H1 (cell line): ENCODE data around the gene RGS17. TPM values are rescaled to one million over a fixed set of nuclear protein-coding genes. Genes with fewer than 3 reads are reported as not detected.

ENCODE experiments used
- CTCF ChIA-PET: fragments of 300-600 bp; sonication (Branson Sonifier 250); formaldehyde crosslinking; loops from one replicate; lab custom pipeline; 2021; ENCODE audit not compliant: partially characterized antibody; lab: Charles Lee
- POLR2A ChIA-PET: fragments of 300-600 bp; sonication (Branson Sonifier 250); formaldehyde crosslinking; loops from one replicate; lab custom pipeline; 2021; ENCODE audit warnings: inconsistent platforms; ENCODE audit not compliant: partially characterized antibody; lab: Charles Lee
- DNase-seq, 2 experiments: peaks; one replicate each; pipeline versions ENCODE4 v3.0.0 to v3.0.0-alpha.2; 2010 to 2022; ENCODE audit warnings: low spot score in 2 of 2, low read depth in 1 of 2, mixed read lengths in 1 of 2
- FAIRE-seq: peaks from 2 replicates; lab custom pipeline; 2011; peaks lifted over from hg19 to GRCh38; lab: Jason Lieb, UNC
- H2AFZ ChIP-seq: 2 replicates; pipeline ENCODE4 v1.8.1; 2012; ENCODE audit warnings: low read length, inconsistent platforms
- H2AK5ac ChIP-seq: 2 replicates; pipeline ENCODE4 v1.6.1; 2013; ENCODE audit warnings: low read depth, low read length
- H2BK120ac ChIP-seq: replicated peaks from 2 replicates; pipeline ENCODE3; 2013; ENCODE audit warnings: low read depth, low read length, inconsistent platforms
- H2BK12ac ChIP-seq: 2 replicates; pipeline ENCODE4 v1.6.1; 2013; ENCODE audit warnings: low read depth, low read length
- H2BK15ac ChIP-seq: 2 replicates; pipeline ENCODE4 v1.6.1; 2013; ENCODE audit warnings: low read length
- H2BK20ac ChIP-seq: 2 replicates; pipeline ENCODE4 v1.6.1; 2013; ENCODE audit warnings: low read length
- H2BK5ac ChIP-seq: 2 replicates; pipeline ENCODE4 v1.6.1; 2013; ENCODE audit warnings: low read depth, low read length
- H3K14ac ChIP-seq: 2 replicates; pipeline ENCODE4 v1.6.1; 2013; ENCODE audit warnings: inconsistent platforms; ENCODE audit not compliant: insufficient read length
- H3K18ac ChIP-seq: 2 replicates; pipeline ENCODE4 v1.6.1; 2013; ENCODE audit warnings: low read length; ENCODE audit errors: extremely low read depth
- H3K23ac ChIP-seq: 2 replicates; pipeline ENCODE4 v1.6.1; 2013; ENCODE audit warnings: inconsistent platforms; ENCODE audit not compliant: insufficient read length
- H3K23me2 ChIP-seq: 2 replicates; pipeline ENCODE4 v1.6.1; 2013; ENCODE audit warnings: low read depth, low read length
- H3K27ac ChIP-seq: 2 replicates; pipeline ENCODE4 v1.6.1; 2011; ENCODE audit warnings: low read depth, low read length, inconsistent platforms
- H3K27me3 ChIP-seq, 4 experiments: replicated peaks in 1 of 4; 1 replicate in 1 of 4; 2 replicates in 3 of 4; pipeline versions ENCODE4 v1.6.1 to v1.8.1; 2011 to 2013; ENCODE audit warnings: low read length in 3 of 4, mild to moderate bottlenecking in 3 of 4, inconsistent platforms in 2 of 4, mixed read lengths in 2 of 4, moderate library complexity in 1 of 4; ENCODE audit not compliant: control insufficient read depth in 3 of 4, insufficient read depth in 3 of 4; ENCODE audit errors: extremely low read depth in 1 of 4
- H3K36me3 ChIP-seq, 4 experiments: 2 replicates each; pipeline versions ENCODE4 v1.6.1 to v1.8.1; 2011 to 2013; ENCODE audit warnings: mild to moderate bottlenecking in 4 of 4, low read length in 3 of 4, moderate library complexity in 2 of 4, control low read depth in 1 of 4, inconsistent platforms in 1 of 4; ENCODE audit not compliant: insufficient read depth in 4 of 4, control insufficient read depth in 2 of 4
- H3K4ac ChIP-seq: replicated peaks from 2 replicates; pipeline ENCODE3; 2013; ENCODE audit warnings: low read length, low read depth, mixed read lengths, inconsistent platforms; ENCODE audit not compliant: insufficient read length
- H3K4me1 ChIP-seq, 4 experiments: replicated peaks in 1 of 4; 1 replicate in 1 of 4; 2 replicates in 3 of 4; pipeline versions ENCODE4 v1.6.1 to v1.8.1; 2011 to 2013; ENCODE audit warnings: low read length in 3 of 4, inconsistent platforms in 2 of 4, mixed read lengths in 1 of 4; ENCODE audit not compliant: insufficient read depth in 4 of 4, control insufficient read depth in 3 of 4
- H3K4me2 ChIP-seq, 2 experiments: 2 replicates each; pipeline versions ENCODE4 v1.6.1 to v1.8.1; 2011 to 2013; ENCODE audit warnings: low read depth in 2 of 2, low read length in 2 of 2, control low read depth in 1 of 2, inconsistent platforms in 1 of 2, mild to moderate bottlenecking in 1 of 2; ENCODE audit not compliant: insufficient read depth in 1 of 2
- H3K4me3 ChIP-seq, 4 experiments: fragments of 200-600, 300-600 bp in 1 of 4; sonication (generic), shearing (Covaris generic), sonication (Bioruptor Twin) in 1 of 4; 2 replicates each; pipeline versions ENCODE4 v1.5.1 to v1.8.1; 2011 to 2016; ENCODE audit warnings: low read length in 4 of 4, low read depth in 3 of 4, control low read depth in 2 of 4, inconsistent platforms in 2 of 4, mild to moderate bottlenecking in 2 of 4, mixed read lengths in 1 of 4, moderate library complexity in 1 of 4; ENCODE audit not compliant: insufficient read depth in 2 of 4; ENCODE audit errors: extremely low read depth in 1 of 4
- H3K56ac ChIP-seq: replicated peaks from 2 replicates; pipeline ENCODE3; 2013; ENCODE audit warnings: low read depth, mild to moderate bottlenecking, mixed read lengths, low read length, inconsistent platforms; ENCODE audit not compliant: insufficient read length
- H3K79me1 ChIP-seq: 2 replicates; pipeline ENCODE4 v1.6.1; 2013; ENCODE audit warnings: low read depth, low read length, control low read depth
- H3K79me2 ChIP-seq, 2 experiments: 2 replicates each; pipeline versions ENCODE4 v1.6.1 to v1.8.1; 2012 to 2013; ENCODE audit warnings: low read length in 2 of 2, mild to moderate bottlenecking in 2 of 2, inconsistent platforms in 1 of 2; ENCODE audit not compliant: insufficient read depth in 2 of 2, control insufficient read depth in 1 of 2
- H3K9ac ChIP-seq, 4 experiments: replicated peaks in 1 of 4; 1 replicate in 1 of 4; 2 replicates in 3 of 4; pipeline versions ENCODE4 v1.6.1 to v1.8.1; 2011 to 2013; ENCODE audit warnings: low read depth in 3 of 4, low read length in 3 of 4, control low read depth in 2 of 4, mild to moderate bottlenecking in 2 of 4, moderate library complexity in 2 of 4, inconsistent platforms in 1 of 4; ENCODE audit errors: extremely low read depth in 1 of 4
- H3K9me3 ChIP-seq, 2 experiments: 2 replicates each; pipeline versions ENCODE4 v1.6.1 to v1.8.1; 2012 to 2013; ENCODE audit warnings: mild to moderate bottlenecking in 2 of 2, moderate library complexity in 2 of 2, control low read depth in 1 of 2, inconsistent platforms in 1 of 2, low read depth in 1 of 2, low read length in 1 of 2, mixed read lengths in 1 of 2; ENCODE audit not compliant: insufficient read depth in 2 of 2
- H4K20me1 ChIP-seq, 2 experiments: replicated peaks in 1 of 2; 2 replicates each; pipeline versions ENCODE3 to v1.8.1; 2011 to 2013; ENCODE audit warnings: inconsistent platforms in 2 of 2, low read length in 2 of 2, mild to moderate bottlenecking in 1 of 2; ENCODE audit not compliant: insufficient read depth in 2 of 2, control insufficient read depth in 1 of 2
- H4K5ac ChIP-seq: 2 replicates; pipeline ENCODE4 v1.6.1; 2013; ENCODE audit warnings: low read length, low read depth, mixed read lengths, inconsistent platforms; ENCODE audit not compliant: insufficient read length
- H4K8ac ChIP-seq: 2 replicates; pipeline ENCODE4 v1.8.0; 2013; ENCODE audit warnings: mild to moderate bottlenecking, moderate library complexity, low read length, inconsistent platforms; ENCODE audit not compliant: insufficient read depth; ENCODE audit errors: extremely low read depth
- H4K91ac ChIP-seq: replicated peaks from 2 replicates; pipeline ENCODE3; 2013; ENCODE audit warnings: low read length, mixed read lengths, inconsistent platforms; ENCODE audit not compliant: insufficient read length
- CBX8 ChIP-seq: fragments of 300-800, 300-1000 bp; sonication (generic); IDR thresholded peaks from 2 replicates; pipeline ENCODE4 v1.7.1; 2016; ENCODE audit warnings: low read depth, low read length, borderline replicate concordance
- CEBPB ChIP-seq: IDR thresholded peaks from 2 replicates; pipeline ENCODE4 v1.6.1; 2012; ENCODE audit warnings: low read depth, low read length
- CHD1 ChIP-seq: IDR thresholded peaks from 2 replicates; pipeline ENCODE4 v1.6.1; 2012; ENCODE audit warnings: low read depth, low read length, improper control_type of control experiment
- FOSL1 ChIP-seq: IDR thresholded peaks from 2 replicates; pipeline ENCODE4 v1.6.1; 2011; ENCODE audit warnings: mild to moderate bottlenecking, low read depth, low read length, moderate library complexity; ENCODE audit not compliant: insufficient read depth
- GABPA ChIP-seq: IDR thresholded peaks from 2 replicates; pipeline ENCODE4 v1.6.1; 2011; ENCODE audit warnings: mild to moderate bottlenecking, low read length, moderate library complexity, borderline replicate concordance; ENCODE audit not compliant: insufficient read depth
- JUND ChIP-seq: IDR thresholded peaks from 2 replicates; pipeline ENCODE4 v1.6.1; 2011; ENCODE audit warnings: mild to moderate bottlenecking, improper control_type of control experiment, low read length
- KDM4A ChIP-seq: IDR thresholded peaks from one replicate; pipeline ENCODE4 v1.7.1; 2012; ENCODE audit warnings: low read depth, mild to moderate bottlenecking, moderate library complexity, low read length, inconsistent platforms; ENCODE audit not compliant: severe bottlenecking
- POLR2A ChIP-seq, 2 experiments: IDR thresholded peaks; 1 replicate in 1 of 2; 2 replicates in 1 of 2; pipeline ENCODE4 v1.6.1; 2011; ENCODE audit warnings: low read depth in 2 of 2, low read length in 2 of 2, mild to moderate bottlenecking in 2 of 2; ENCODE audit errors: control extremely low read depth in 1 of 2
- RBBP5 ChIP-seq: IDR thresholded peaks from 2 replicates; pipeline ENCODE4 v1.7.1; 2012; ENCODE audit warnings: low read depth, mild to moderate bottlenecking, inconsistent platforms, low read length, moderate library complexity, borderline replicate concordance
- SAP30 ChIP-seq: fragments of 300-600 bp; sonication (generic); IDR thresholded peaks from 2 replicates; pipeline ENCODE4 v1.7.1; 2012; ENCODE audit warnings: low read length, moderate library complexity, mild to moderate bottlenecking, inconsistent platforms; ENCODE audit not compliant: insufficient read depth, insufficient replicate concordance
- SIN3A ChIP-seq, 2 experiments: IDR thresholded peaks in 1 of 2; conservative IDR thresholded peaks in 1 of 2; 2 replicates each; pipeline ENCODE4 v1.6.1; 2011 to 2012; ENCODE audit warnings: low read length in 2 of 2, improper control_type of control experiment in 1 of 2, low read depth in 1 of 2, mild to moderate bottlenecking in 1 of 2
- TAF1 ChIP-seq: IDR thresholded peaks from 2 replicates; pipeline ENCODE4 v1.6.1; 2011; ENCODE audit warnings: mild to moderate bottlenecking, low read depth, low read length
- TBP ChIP-seq: IDR thresholded peaks from 2 replicates; pipeline ENCODE4 v1.6.1; 2011; ENCODE audit warnings: low read depth, low read length, improper control_type of control experiment
- polyA plus RNA-seq, 7 experiments: library from polyadenylated mRNA; depleted of rRNA in 3 of 7; stranded (reverse) in 5 of 7; unstranded in 2 of 7; fragments of >200 nt in 5 of 7; fragments of 200-250 nt in 2 of 7; gene quantifications; 1 replicate in 5 of 7; 2 replicates in 1 of 7; 4 replicates in 1 of 7; pipeline versions ENCODE4 v1.2.1 to v1.2.3, GENCODE V29; 2011 to 2013; ENCODE audit warnings: missing spikeins in 2 of 7, mixed read lengths in 2 of 7
- total RNA-seq: library from RNA; stranded (reverse); fragmentation: NEBNext Ultra II Directional; extraction: Animal tissue kit (Norgen Biotek cat#: 25700); gene quantifications from 2 replicates; pipeline ENCODE4 v1.2.1, GENCODE V29; 2021
- TF ChIP-seq, protein P1 (sequence below): IDR thresholded peaks from 2 replicates; pipeline ENCODE4 v1.6.1; 2012; ENCODE audit warnings: inconsistent platforms

Gene RGS17
- total and polyA plus RNA-seq, 2 of the 8 experiments (the other 6 are each of a cell fraction or from before 2014, with no cell fraction given), result 2.0 to 12.2 TPM

GRCh38 chr6:152993847-152994246, 137.2 kb downstream of the RGS17 start:
- FAIRE-seq, result no peak
- no peak overlapping the region for H2BK5ac ChIP-seq
- H4K8ac ChIP-seq, result no peak overlapping the region
- H3K56ac ChIP-seq, result no peak overlapping the region
- no peaks in the 10 kb centered on the region for H3K27me3 ChIP-seq
- peaks cover 2% of the 10 kb centered on the region; the same call in 1 of the 2 replicates for H3K79me1 ChIP-seq
- H3K4ac ChIP-seq, result no peak overlapping the region
- TF ChIP-seq CHD1 (no peak), SIN3A (conservative IDR thresholded peaks at IDR 0.05 in 1 of 2, IDR thresholded peaks at IDR 0.05 in 1 of 2; ENCODE audit: low read depth in 1 of 2, low read length in 2 of 2) (no peak), GABPA (no peak), POLR2A (IDR thresholded peaks at IDR 0.05; ENCODE audit: control extremely low read depth in 1 of 2, low read depth in 2 of 2, low read length in 2 of 2) (no peak), TAF1 (no peak), JUND (no peak), KDM4A (no peak), SAP30 (no peak), FOSL1 (no peak), RBBP5 (no peak), CEBPB (no peak), TBP (no peak), CBX8 (no peak)
- TF ChIP-seq, protein P1, sequence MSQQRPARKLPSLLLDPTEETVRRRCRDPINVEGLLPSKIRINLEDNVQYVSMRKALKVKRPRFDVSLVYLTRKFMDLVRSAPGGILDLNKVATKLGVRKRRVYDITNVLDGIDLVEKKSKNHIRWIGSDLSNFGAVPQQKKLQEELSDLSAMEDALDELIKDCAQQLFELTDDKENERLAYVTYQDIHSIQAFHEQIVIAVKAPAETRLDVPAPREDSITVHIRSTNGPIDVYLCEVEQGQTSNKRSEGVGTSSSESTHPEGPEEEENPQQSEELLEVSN, result no peak
- ChIA-PET CTCF (no interaction called here), POLR2A (no interaction called here)
- H2BK120ac ChIP-seq, result no peak overlapping the region
- no peaks in the 10 kb centered on the region for H3K23me2 ChIP-seq
- H3K4me1 ChIP-seq, result no peaks in the 10 kb centered on the region
- no peak overlapping the region for H3K14ac ChIP-seq
- H2BK20ac ChIP-seq, result no peak overlapping the region
- no peak overlapping the region for H3K4me2 ChIP-seq
- H2AFZ ChIP-seq, result no peak overlapping the region
- H3K4me3 ChIP-seq, result no peak overlapping the region
- H4K20me1 ChIP-seq, result peaks cover 2 to 3% of the 10 kb centered on the region in 2 experiments
- H2AK5ac ChIP-seq, result no peak overlapping the region
- H3K79me2 ChIP-seq, result peaks cover 0 to 80% of the 10 kb centered on the region in 2 experiments; a peak in 3 of 4 replicates
- no peak overlapping the region for H3K9ac ChIP-seq
- no peaks in the 10 kb centered on the region for H3K9me3 ChIP-seq
- H3K36me3 ChIP-seq, result peaks cover 0 to 68% (median 22%) of the 10 kb centered on the region in 4 experiments; a peak in 6 of 8 replicates
- no peak overlapping the region for H4K91ac ChIP-seq
- no peak overlapping the region for H3K27ac ChIP-seq
- H3K23ac ChIP-seq, result no peak overlapping the region
- no peak overlapping the region for H2BK12ac ChIP-seq
- no peak for DNase-seq
- no peak overlapping the region for H4K5ac ChIP-seq
- no peak overlapping the region for H2BK15ac ChIP-seq
- no peak overlapping the region for H3K18ac ChIP-seq
